Mesendoderm (in vitro differentiated cells): ENCODE data around the gene BRINP3.

Source experiments
- DNase-seq: peaks from one replicate; pipeline ENCODE4 v3.0.0; 2013
- H2AK5ac ChIP-seq: 2 replicates; pipeline ENCODE4 v1.6.1; 2013; ENCODE audit warnings: low read length, inconsistent platforms
- H2BK120ac ChIP-seq: 2 replicates; pipeline ENCODE4 v1.6.1; 2013; ENCODE audit warnings: low read depth, mild to moderate bottlenecking, low read length, moderate library complexity, mixed read lengths
- H2BK15ac ChIP-seq: replicated peaks from 2 replicates; pipeline ENCODE4 v1.6.1; 2013; ENCODE audit warnings: low read depth, mild to moderate bottlenecking, moderate library complexity
- H2BK5ac ChIP-seq: 2 replicates; pipeline ENCODE4 v1.6.1; 2013; ENCODE audit warnings: low read length, inconsistent platforms
- H3K18ac ChIP-seq: 2 replicates; pipeline ENCODE4 v1.6.1; 2013; ENCODE audit warnings: mild to moderate bottlenecking, low read length, mixed read lengths
- H3K23ac ChIP-seq: one replicate; pipeline ENCODE4 v1.6.1; 2013; ENCODE audit warnings: low read length
- H3K27ac ChIP-seq: 2 replicates; pipeline ENCODE4 v1.5.1; 2013; ENCODE audit warnings: low read depth, mild to moderate bottlenecking, inconsistent platforms, low read length, moderate library complexity
- H3K27me3 ChIP-seq: 2 replicates; pipeline ENCODE4 v1.6.1; 2013; ENCODE audit warnings: low read length, control low read depth, mild to moderate bottlenecking, inconsistent platforms; ENCODE audit not compliant: insufficient read depth, poor library complexity
- H3K36me3 ChIP-seq: 2 replicates; pipeline ENCODE4 v1.6.1; 2013; ENCODE audit warnings: low read length, inconsistent platforms; ENCODE audit not compliant: control insufficient read depth, insufficient read depth
- H3K4ac ChIP-seq: one replicate; pipeline ENCODE4 v1.6.1; 2013; ENCODE audit warnings: low read depth, mild to moderate bottlenecking, low read length, moderate library complexity
- H3K4me1 ChIP-seq: 2 replicates; pipeline ENCODE4 v1.6.1; 2013; ENCODE audit warnings: low read depth, low read length, inconsistent platforms; ENCODE audit not compliant: control insufficient read depth
- H3K4me2 ChIP-seq: 2 replicates; pipeline ENCODE4 v1.6.1; 2013; ENCODE audit warnings: low read length
- H3K4me3 ChIP-seq: 2 replicates; pipeline ENCODE4 v1.5.1; 2013; ENCODE audit warnings: mild to moderate bottlenecking, low read length
- H3K56ac ChIP-seq: one replicate; pipeline ENCODE4 v1.6.1; 2013; ENCODE audit warnings: low read length
- H3K79me1 ChIP-seq: 2 replicates; pipeline ENCODE4 v1.6.1; 2013; ENCODE audit warnings: low read length, inconsistent platforms
- H3K79me2 ChIP-seq: 2 replicates; pipeline ENCODE4 v1.6.1; 2013; ENCODE audit warnings: mild to moderate bottlenecking, low read length; ENCODE audit not compliant: control insufficient read depth, insufficient read depth
- H3K9ac ChIP-seq: 2 replicates; pipeline ENCODE4 v1.6.1; 2013; ENCODE audit warnings: low read length, inconsistent platforms
- H4K5ac ChIP-seq: one replicate; pipeline ENCODE4 v1.6.1; 2013; ENCODE audit warnings: low read length
- H4K8ac ChIP-seq: one replicate; pipeline ENCODE4 v1.6.1; 2013; ENCODE audit warnings: low read depth, mild to moderate bottlenecking, control low read depth, low read length, moderate library complexity
- WGBS: extraction: QIAGEN DNeasy Blood & Tissue Kit; methylation state at CpG from one replicate; pipeline ENCODE4 v1.1.7; 2013; ENCODE audit warnings: low lambda C conversion rate, missing lambda C conversion rate; ENCODE audit not compliant: insufficient coverage; ENCODE audit errors: extremely low coverage; 5-methylcytosine and 5-hydroxymethylcytosine counted together

Gene BRINP3

DNA sequence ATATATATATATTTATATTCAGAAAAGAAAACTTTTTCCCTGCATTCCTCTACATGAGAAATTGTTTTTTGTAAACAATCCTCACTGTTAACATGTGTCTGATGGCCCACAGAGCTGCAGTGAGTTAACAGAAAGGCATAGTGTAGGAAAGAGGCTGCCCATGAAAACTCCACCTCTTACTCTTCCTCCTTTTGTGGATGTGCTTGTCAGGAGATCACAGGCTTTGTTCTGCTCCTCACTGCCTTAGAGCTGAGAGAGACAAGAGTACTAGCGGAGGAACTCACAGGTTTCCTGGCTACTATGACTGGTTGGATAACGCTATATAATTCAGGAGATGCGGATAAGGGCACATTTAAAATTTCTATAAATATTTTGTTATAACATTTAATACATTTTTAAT is 200.6 kb downstream of the BRINP3 start:
- no peak overlapping the region for H3K4me3 ChIP-seq
- H2BK15ac ChIP-seq = no peak overlapping the region
- no peak overlapping the region for H3K23ac ChIP-seq
- H3K4ac ChIP-seq = no peak overlapping the region
- H4K5ac ChIP-seq = no peak overlapping the region
- H2BK120ac ChIP-seq = no peak overlapping the region
- H2AK5ac ChIP-seq = no peak overlapping the region
- no peak overlapping the region for H3K27ac ChIP-seq
- no peaks in the 10 kb centered on the region for H3K36me3 ChIP-seq
- H3K56ac ChIP-seq = no peak overlapping the region
- no peak overlapping the region for H3K18ac ChIP-seq
- H3K79me1 ChIP-seq = no peaks in the 10 kb centered on the region
- no CpG with 5 or more reads among the region's 3 CpGs for WGBS
- H3K4me2 ChIP-seq = no peak overlapping the region
- no peak overlapping the region for H2BK5ac ChIP-seq
- H3K27me3 ChIP-seq = no peaks in the 10 kb centered on the region
- peak; percentile 20 for DNase-seq
- no peaks in the 10 kb centered on the region for H3K4me1 ChIP-seq
- no peaks in the 10 kb centered on the region for H3K79me2 ChIP-seq
- no peak overlapping the region for H3K9ac ChIP-seq
- no peak overlapping the region for H4K8ac ChIP-seq

DNA sequence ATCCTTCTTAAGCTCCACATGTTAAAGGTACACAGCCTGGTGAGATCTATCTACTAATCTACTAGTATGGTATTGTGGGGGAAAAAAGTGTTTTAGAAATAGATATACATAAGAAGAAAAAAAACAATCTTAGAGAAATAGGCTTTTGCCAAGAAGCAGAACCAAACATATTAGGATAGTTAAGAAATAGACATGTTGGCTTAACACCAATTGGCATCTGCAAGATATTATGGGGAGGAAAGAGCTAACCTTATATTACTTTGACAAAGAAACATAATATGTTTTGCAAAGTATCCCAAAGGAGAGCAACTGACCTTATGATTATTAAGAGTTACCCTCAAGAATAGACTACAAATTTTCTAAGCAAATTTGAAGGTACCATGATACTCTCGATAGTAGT is 202.9 kb downstream of the BRINP3 start:
- Histone ChIP-seq H3K27ac (no peak overlapping the region), H3K4me3 (no peak overlapping the region), H2AK5ac (no peak overlapping the region), H3K79me2 (no peaks in the 10 kb centered on the region), H3K18ac (no peak overlapping the region), H3K23ac (no peak overlapping the region), H3K79me1 (no peaks in the 10 kb centered on the region), H2BK15ac (no peak overlapping the region), H3K4me2 (no peak overlapping the region), H2BK5ac (no peak overlapping the region), H4K5ac (no peak overlapping the region), H3K9ac (no peak overlapping the region), H3K4me1 (no peaks in the 10 kb centered on the region), H3K27me3 (no peaks in the 10 kb centered on the region), H2BK120ac (no peak overlapping the region), H4K8ac (no peak overlapping the region), H3K56ac (no peak overlapping the region), H3K4ac (no peak overlapping the region), H3K36me3 (no peaks in the 10 kb centered on the region)
- no CpG with 5 or more reads among the region's 1 CpG for whole genome bisulfite sequencing
- DNase-seq = no peak

DNA sequence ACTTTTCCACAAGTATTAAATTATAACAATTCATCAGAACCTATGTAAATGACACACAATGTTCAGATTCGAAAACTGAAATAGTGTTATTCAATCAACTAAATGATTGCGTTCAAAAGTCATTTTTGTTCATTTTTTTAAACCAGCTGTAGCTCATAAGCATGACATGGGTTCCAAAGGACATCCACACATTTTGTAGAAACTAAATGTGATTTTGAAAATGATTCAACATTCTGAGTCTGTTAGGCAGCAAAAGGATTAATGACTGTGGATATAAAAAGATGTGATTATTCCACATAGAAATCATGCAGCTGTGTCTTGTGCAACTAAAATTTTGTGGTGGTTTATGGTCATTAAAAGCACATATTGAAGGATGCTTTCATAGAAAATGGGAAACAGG is 204.5 kb downstream of the BRINP3 start:
- Histone ChIP-seq H2BK120ac (no peak overlapping the region), H3K27ac (no peak overlapping the region), H4K8ac (no peak overlapping the region), H3K18ac (no peak overlapping the region), H3K4me1 (no peaks in the 10 kb centered on the region), H2BK5ac (no peak overlapping the region), H3K56ac (no peak overlapping the region), H3K27me3 (no peaks in the 10 kb centered on the region), H3K9ac (no peak overlapping the region), H2AK5ac (no peak overlapping the region), H3K4me3 (no peak overlapping the region), H2BK15ac (no peak overlapping the region), H3K79me1 (no peaks in the 10 kb centered on the region), H3K4me2 (no peak overlapping the region), H4K5ac (no peak overlapping the region), H3K4ac (no peak overlapping the region), H3K23ac (no peak overlapping the region), H3K36me3 (no peaks in the 10 kb centered on the region), H3K79me2 (no peaks in the 10 kb centered on the region)
- WGBS = no CpG with 5 or more reads among the region's 2 CpGs
- no peak for DNase-seq

DNA sequence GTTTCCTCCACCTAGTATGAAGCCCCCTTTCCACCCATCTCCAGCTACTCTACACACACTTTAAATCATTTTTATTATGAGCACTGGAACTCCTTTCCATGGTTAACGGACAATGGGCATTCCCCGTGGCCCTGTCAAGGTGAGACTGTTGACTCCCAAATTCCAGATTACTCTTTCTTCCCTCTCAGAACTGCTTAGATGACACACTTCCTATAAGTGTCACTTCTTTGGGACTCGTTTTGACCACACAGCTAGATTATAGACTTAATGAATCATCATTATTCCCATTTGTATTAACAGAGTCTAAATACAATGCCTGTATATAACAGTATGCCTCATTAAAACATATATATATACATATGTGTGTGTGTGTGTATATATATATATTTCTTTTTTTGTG is 215.1 kb downstream of the BRINP3 start:
- H3K79me2 ChIP-seq = no peaks in the 10 kb centered on the region
- no peaks in the 10 kb centered on the region for H3K79me1 ChIP-seq
- H3K23ac ChIP-seq = no peak overlapping the region
- no peak overlapping the region for H2AK5ac ChIP-seq
- H3K36me3 ChIP-seq = no peaks in the 10 kb centered on the region
- H3K4ac ChIP-seq = no peak overlapping the region
- no peaks in the 10 kb centered on the region for H3K4me1 ChIP-seq
- H3K27me3 ChIP-seq = no peaks in the 10 kb centered on the region
- H4K5ac ChIP-seq = no peak overlapping the region
- H3K4me3 ChIP-seq = no peak overlapping the region
- H4K8ac ChIP-seq = no peak overlapping the region
- DNase-seq = no peak
- WGBS = no CpG with 5 or more reads among the region's 3 CpGs
- no peak overlapping the region for H3K27ac ChIP-seq
- H2BK15ac ChIP-seq = no peak overlapping the region
- no peak overlapping the region for H3K9ac ChIP-seq
- H3K4me2 ChIP-seq = no peak overlapping the region
- no peak overlapping the region for H3K56ac ChIP-seq
- H2BK5ac ChIP-seq = no peak overlapping the region
- H2BK120ac ChIP-seq = no peak overlapping the region
- no peak overlapping the region for H3K18ac ChIP-seq

DNA sequence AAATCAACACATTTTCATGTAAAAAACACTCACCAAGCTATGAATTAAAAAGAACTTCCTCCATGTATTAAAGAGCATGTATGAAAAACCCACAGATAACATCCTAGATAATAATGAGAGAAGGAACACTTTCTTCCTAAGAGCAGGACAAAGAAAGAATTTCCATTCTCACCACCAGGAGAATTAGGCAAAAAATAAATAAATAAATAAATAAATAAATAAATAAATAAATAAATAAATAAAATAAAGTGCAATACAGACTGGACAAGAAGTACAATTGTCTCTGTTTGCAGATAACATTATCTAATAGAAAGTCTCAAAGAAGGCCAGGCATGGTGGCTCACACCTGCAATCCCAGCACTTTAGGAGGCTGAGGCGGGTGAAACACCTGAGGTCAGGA is 218.2 kb downstream of the BRINP3 start:
- Histone ChIP-seq H4K8ac (no peak overlapping the region), H3K4me2 (no peak overlapping the region), H3K56ac (no peak overlapping the region), H4K5ac (no peak overlapping the region), H3K36me3 (no peaks in the 10 kb centered on the region), H3K4me1 (no peaks in the 10 kb centered on the region), H2BK120ac (no peak overlapping the region), H3K23ac (no peak overlapping the region), H2BK15ac (no peak overlapping the region), H3K79me2 (no peaks in the 10 kb centered on the region), H3K4ac (no peak overlapping the region), H3K9ac (no peak overlapping the region), H3K79me1 (no peaks in the 10 kb centered on the region), H2AK5ac (no peak overlapping the region), H3K27me3 (no peaks in the 10 kb centered on the region), H3K4me3 (no peak overlapping the region), H3K27ac (no peak overlapping the region), H3K18ac (no peak overlapping the region), H2BK5ac (no peak overlapping the region)
- no CpG with 5 or more reads among the region's 1 CpG for WGBS
- DNase-seq = no peak

DNA sequence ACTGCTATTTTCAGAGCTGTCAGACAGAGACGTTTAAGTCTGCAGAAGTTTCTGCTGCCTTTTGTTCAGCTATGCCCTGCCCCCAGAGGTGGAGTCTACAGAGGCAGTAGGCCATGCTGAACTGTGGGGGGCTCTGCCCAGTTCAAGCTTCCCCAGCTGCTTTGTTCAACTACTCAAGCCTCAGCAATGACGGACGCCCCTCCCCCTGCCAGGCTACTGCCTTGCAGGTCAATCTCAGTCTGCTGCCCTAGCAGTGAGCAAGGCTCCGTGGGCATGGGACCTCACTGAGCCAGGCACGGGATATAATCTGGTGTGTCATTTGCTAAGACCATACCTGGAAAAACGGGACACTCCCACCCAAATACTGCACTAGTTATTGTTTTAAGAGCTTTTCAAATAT is 219.7 kb downstream of the BRINP3 start:
- Histone ChIP-seq H3K4me1 (no peaks in the 10 kb centered on the region), H3K36me3 (no peaks in the 10 kb centered on the region), H4K5ac (no peak overlapping the region), H2AK5ac (no peak overlapping the region), H2BK15ac (no peak overlapping the region), H3K18ac (no peak overlapping the region), H2BK5ac (no peak overlapping the region), H4K8ac (no peak overlapping the region), H3K27ac (no peak overlapping the region), H3K9ac (no peak overlapping the region), H2BK120ac (no peak overlapping the region), H3K4me3 (no peak overlapping the region), H3K4me2 (no peak overlapping the region), H3K27me3 (no peaks in the 10 kb centered on the region), H3K79me1 (no peaks in the 10 kb centered on the region), H3K79me2 (no peaks in the 10 kb centered on the region), H3K4ac (no peak overlapping the region), H3K23ac (no peak overlapping the region), H3K56ac (no peak overlapping the region)
- DNase-seq = peak; percentile 3
- WGBS = no CpG with 5 or more reads among the region's 6 CpGs
